ENCODE data around the gene GRPEL2. TPM values are rescaled to one million over a fixed set of nuclear protein-coding genes. Genes with fewer than 3 reads are reported as not detected.

GRPEL2 gene, protein sequence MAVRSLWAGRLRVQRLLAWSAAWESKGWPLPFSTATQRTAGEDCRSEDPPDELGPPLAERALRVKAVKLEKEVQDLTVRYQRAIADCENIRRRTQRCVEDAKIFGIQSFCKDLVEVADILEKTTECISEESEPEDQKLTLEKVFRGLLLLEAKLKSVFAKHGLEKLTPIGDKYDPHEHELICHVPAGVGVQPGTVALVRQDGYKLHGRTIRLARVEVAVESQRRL
- 17.0 and 20.7 TPM in 2 replicates for total RNA-seq

DNA sequence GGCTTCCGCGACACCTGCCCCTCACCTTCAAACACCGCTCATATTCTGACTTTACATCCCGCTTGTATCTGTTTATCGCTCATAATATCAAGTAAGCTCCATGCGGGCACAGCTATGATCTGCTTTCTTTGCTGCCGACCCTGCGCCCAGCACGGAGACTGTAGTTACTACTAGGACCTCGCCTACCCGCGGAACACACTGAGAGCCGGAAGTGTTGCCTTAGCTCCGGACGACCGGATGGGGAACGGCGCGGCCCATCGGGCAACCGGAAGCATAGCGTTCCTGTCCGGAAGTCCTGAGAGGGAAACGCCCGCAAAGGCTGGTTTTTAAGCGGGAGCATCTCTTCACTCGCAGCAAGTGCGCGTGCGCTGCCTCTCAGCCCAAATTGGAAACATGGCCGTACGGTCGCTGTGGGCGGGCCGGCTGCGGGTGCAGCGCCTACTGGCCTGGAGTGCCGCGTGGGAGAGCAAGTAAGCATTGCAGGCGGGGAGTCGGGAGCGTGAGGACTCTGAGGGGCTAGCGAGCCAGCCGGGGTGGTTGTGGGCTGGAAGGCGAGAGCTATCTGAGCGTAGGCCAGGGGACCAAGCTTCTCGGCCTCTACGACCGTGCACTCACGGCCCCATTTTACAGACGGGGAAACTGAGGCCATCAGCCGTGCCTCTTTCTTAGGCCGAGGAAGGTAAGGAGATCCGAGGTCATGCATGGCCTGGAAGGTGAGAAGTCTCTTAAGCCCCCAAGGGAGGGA is at the start of gene GRPEL2:
GRPEL2 (plus strand) TSS at position 353 of the 745 bp plus-strand sequence; CDS start at position 394, 41 bp downstream.

DNA sequence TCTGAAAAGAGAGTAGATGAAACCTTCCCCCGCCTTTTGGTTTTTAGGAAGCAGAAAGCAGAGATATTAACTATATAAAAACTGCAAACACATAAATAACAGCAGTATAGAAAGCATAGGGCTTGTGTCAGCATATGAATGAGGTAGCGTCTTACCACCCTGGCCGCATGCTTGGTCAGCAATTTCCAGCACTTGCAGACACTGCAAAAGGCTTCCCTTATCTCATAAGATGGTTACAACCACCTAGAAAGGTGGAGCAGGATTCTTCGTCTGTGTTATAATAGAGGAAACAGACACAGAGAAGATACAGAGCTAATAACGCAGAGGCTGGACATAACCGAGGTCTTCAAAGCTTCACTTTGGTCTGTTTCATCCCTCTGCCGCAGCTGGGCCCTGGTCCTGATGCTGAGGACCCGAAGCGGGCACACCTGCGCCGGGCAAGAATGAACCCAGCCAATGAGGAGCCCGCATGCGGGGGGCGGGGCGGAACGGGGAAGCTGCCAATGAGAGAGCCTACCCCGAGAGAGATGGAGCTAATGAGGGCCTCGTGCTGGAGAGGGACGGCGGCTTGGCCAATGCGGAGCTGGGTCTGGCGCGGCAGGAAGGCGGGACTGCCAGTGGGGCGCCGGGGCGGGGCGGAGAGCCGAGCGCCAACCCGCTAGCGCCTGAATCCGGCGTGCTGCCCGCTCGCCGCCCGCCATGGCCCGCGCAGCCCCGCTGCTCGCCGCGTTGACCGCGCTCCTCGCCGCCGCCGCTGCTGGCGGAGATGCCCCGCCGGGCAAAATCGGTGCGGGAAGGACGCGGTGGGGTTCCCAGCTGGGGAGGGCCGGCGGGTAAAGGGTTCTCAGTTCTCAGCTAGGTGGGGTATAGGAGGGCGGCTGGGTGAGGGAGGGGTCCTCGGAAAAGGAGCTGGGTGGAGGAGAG is 12.3 kb downstream of the GRPEL2 start, which contains the start of gene PCYOX1L:
PCYOX1L (plus strand) TSS at position 677 of the 924 bp plus-strand sequence; CDS start at position 700, 23 bp downstream.

DNA sequence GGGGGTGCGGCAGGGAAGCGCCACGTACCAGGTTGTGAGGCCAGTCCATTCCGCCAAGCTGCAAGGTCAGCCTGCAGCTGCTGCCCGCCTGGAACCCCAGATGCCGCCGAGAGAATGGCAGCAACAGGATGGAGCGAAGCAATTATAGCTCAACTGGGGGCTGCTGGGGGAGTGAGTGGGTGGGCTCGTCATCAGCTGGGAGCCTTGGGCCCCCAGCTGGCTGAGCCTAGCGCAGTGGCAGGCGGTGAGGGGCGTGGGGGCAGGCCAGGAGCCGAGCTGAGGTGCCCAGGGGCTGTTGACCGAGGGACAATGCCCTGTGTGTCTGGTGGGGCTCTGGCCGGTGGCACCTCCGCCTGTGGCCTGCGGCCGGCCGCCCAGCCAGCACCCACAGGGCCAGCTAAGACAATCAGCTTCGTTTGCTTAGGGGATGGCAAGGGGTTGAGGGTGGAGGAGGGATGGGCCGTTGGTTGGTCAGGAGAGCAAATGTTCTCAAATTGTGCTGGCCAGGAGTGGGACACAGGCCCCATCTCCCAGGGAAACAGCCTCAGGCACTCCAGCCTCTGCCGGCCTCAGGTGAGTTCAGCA is 34.0 kb downstream of the GRPEL2 start, which contains the start of gene IL17B:
IL17B (minus strand) TSS at position 116 of the 585 bp plus-strand sequence; CDS start at position 49, 67 bp downstream.

Other genes with a start within 250 kb of the GRPEL2 start
- gene ABLIM3, start 204.0 kb upstream of the GRPEL2 start, total RNA-seq = 42.9 and 47.0 TPM in 2 replicates
- gene AFAP1L1, start 73.6 kb upstream of the GRPEL2 start, total RNA-seq = 5.1 and 11.2 TPM in 2 replicates
- gene PCYOX1L, start 12.5 kb downstream of the GRPEL2 start, total RNA-seq = 14.7 and 16.8 TPM in 2 replicates
- not detected in 2 replicates for gene IL17B, start 33.8 kb downstream of the GRPEL2 start, total RNA-seq
- gene CSNK1A1, start 205.9 kb downstream of the GRPEL2 start, total RNA-seq = 342 and 348 TPM in 2 replicates
- gene ARHGEF37, start 236.0 kb downstream of the GRPEL2 start, total RNA-seq = 0.89 and 2.9 TPM in 2 replicates

Measured in myometrial cell (primary cell).